GM21576 (cell line): Measurements from ENCODE around the gene SCGB1C1.
"Not testable (repeated sequence)": the region's sequence is repeated elsewhere in the genome, so short reads cannot be mapped to it uniquely, and the experiment has no call there.

Experiments used
- ATAC-seq: cut with Tn5 transposase; IDR thresholded peaks from one replicate; pipeline ENCODE4 v1.9.1; 2021; ENCODE audit warnings: mild to moderate bottlenecking, moderate library complexity; ENCODE audit not compliant: unreplicated experiment

The SCGB1C1 gene

DNA sequence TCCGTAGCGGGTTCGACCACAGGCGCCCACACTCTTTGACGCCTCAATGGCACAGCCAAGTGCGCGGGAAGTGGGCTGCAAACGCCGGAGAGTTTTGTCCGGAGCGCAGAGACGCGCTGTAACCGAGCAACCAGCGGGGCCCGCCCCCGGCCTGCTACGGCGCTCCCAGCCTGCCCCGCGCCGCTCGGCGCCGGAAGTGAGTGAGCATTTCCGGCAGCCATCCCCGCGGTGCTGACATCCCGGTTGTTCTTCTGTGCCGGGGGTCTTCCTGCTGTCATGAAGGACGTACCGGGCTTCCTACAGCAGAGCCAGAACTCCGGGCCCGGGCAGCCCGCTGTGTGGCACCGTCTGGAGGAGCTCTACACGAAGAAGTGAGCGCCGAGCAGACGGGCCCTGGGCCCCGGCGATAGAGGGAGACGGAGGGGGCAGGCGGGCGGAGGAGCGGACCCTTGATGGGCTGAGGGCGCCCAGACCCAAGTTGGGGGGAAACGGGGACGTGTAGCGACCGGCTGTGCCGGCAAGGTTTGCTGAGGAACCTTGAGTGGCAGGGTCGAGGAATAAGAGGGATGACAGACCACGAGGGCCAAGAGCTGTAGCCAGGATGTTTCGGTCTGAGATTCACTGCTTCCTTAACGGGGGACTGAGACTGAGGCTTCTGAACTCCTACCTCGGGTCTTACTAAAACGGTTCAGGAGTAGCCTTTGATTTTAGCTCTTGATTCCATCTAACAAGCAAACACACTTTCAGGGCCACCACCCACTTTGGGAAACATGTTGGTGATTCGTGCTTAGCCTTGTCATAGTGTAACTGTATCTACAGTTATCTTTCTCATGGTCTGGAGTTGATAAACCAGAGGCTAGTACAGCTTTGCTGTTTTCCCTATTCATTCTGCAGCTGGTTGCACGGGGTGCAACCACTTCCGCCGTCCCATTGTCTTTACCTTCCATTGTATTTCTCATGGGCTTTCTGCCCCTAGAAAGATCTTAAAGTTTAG lies 44.2 kb downstream of the SCGB1C1 start, which contains the start of gene PSMD13:
PSMD13 (plus strand) TSS at position 203 of the 994 bp plus-strand sequence; CDS start at position 277, 74 bp downstream.
- ATAC-seq: peak; percentile 74

DNA sequence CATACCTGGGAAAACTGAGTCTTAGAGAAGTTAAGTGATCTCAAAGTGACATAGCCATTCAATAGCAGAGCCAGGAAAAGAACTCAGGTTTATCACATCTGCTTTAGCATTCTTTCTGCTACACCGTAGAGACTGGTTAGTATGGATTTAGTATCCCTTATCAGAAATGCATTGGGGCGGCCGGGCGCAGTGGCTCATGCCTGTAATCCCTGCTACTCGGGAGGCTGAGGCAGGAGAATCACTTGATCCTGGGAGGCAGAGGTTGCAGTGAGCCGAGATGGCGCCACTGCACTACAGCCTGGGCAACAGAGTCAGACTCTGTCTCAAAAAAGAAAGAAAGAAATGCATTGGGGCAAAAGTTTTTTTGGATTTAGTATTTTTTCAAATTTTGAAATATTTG lies 45.5 kb downstream of the SCGB1C1 start:
- ATAC-seq: not testable (repeated sequence)

DNA sequence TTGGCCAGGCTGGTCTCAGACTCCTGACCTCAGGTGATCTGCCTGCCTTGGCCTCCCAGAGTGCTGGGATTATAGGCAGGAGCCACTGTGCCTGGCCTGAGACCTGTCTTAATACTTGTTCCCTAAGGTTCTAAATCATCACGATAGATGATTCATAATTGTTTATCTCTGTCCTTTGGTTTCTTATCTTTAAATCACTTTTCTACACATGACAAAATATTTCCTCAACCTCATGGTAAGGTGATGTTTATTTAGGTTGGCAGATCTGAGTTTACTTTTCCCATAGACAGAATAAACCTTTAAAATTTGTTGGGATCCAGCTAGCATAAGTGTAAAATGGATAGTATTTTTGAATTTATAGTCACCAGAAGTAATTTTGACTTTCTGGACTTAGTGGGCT lies 47.4 kb downstream of the SCGB1C1 start:
- ATAC-seq: no peak

DNA sequence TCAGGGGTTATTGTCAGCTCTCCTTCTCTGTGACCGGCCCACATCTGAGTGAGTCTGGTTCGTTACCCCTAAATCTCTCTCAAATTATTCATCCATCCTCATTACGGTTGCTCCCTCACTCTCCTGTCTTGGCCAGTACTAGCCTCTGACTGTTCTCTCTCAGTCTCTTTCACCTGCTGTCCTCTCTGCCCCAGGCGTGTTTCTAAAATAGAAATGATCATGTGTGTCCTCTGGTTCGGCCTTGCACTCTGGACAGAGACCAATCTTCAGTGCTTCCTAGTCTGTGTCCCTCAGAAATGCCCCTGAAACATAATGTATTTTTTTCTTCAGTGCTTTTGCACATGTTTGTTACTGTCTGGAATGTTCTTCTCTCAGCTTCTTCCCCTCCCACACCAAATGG lies 48.8 kb downstream of the SCGB1C1 start:
- no peak for ATAC-seq
